Liver (tissue), 9 donors: ENCODE data around the gene MMP14. TPM values are rescaled to one million over a fixed set of nuclear protein-coding genes. Genes with fewer than 3 reads are reported as not detected.

Source experiments
- DNase-seq: peaks from one replicate; pipeline ENCODE4 v3.0.0-alpha.2; 2017; ENCODE audit warnings: low spot score
- H3K27ac ChIP-seq, 2 donors: one replicate each; pipeline ENCODE4 v1.7.0; 2013; ENCODE audit warnings: inconsistent platforms in 2 of 2, low read length in 2 of 2, control low read depth in 1 of 2, low read depth in 1 of 2, mild to moderate bottlenecking in 1 of 2
- H3K27me3 ChIP-seq, 4 donors: one replicate each; pipeline versions ENCODE4 v1.6.1 to v1.7.0; 2013; ENCODE audit warnings: low read length in 3 of 4, inconsistent platforms in 1 of 4, mild to moderate bottlenecking in 1 of 4, moderate library complexity in 1 of 4; ENCODE audit not compliant: control insufficient read depth in 4 of 4, insufficient read depth in 4 of 4
- H3K36me3 ChIP-seq, 4 donors: one replicate each; pipeline versions ENCODE4 v1.6.1 to v1.7.0; 2013; ENCODE audit warnings: low read length in 3 of 4, mild to moderate bottlenecking in 3 of 4, low read depth in 1 of 4, moderate library complexity in 1 of 4; ENCODE audit not compliant: control insufficient read depth in 4 of 4, insufficient read depth in 3 of 4
- H3K4me1 ChIP-seq, 4 donors: one replicate each; pipeline versions ENCODE4 v1.6.1 to v1.7.0; 2013; ENCODE audit warnings: low read length in 3 of 4, mild to moderate bottlenecking in 3 of 4, moderate library complexity in 1 of 4; ENCODE audit not compliant: control insufficient read depth in 4 of 4, insufficient read depth in 4 of 4
- H3K4me3 ChIP-seq, 3 donors: one replicate each; pipeline versions ENCODE4 v1.6.1 to v1.7.0; 2013; ENCODE audit warnings: low read length in 3 of 3, control low read depth in 1 of 3, low read depth in 1 of 3, mild to moderate bottlenecking in 1 of 3
- H3K9ac ChIP-seq, 2 donors: one replicate each; pipeline ENCODE4 v1.7.0; 2013; ENCODE audit warnings: low read length in 2 of 2, mild to moderate bottlenecking in 2 of 2, moderate library complexity in 2 of 2, control low read depth in 1 of 2, low read depth in 1 of 2
- H3K9me3 ChIP-seq, 4 donors: one replicate each; pipeline versions ENCODE4 v1.6.1 to v1.7.0; 2013; ENCODE audit warnings: low read length in 3 of 4; ENCODE audit not compliant: control insufficient read depth in 4 of 4
- EGR1 ChIP-seq, 2 donors: IDR thresholded peaks; 2 replicates each; pipeline ENCODE4 v1.6.1; 2016 to 2018; ENCODE audit warnings: antibody characterized with exemption in 2 of 2, low read depth in 2 of 2
- FOXA1 ChIP-seq: IDR thresholded peaks from 2 replicates; pipeline ENCODE4 v1.6.1; 2016; ENCODE audit warnings: antibody characterized with exemption
- FOXA2 ChIP-seq: IDR thresholded peaks from 2 replicates; pipeline ENCODE4 v1.6.1; 2016; ENCODE audit warnings: antibody characterized with exemption
- GABPA ChIP-seq, 2 donors: IDR thresholded peaks in 1 of 2; conservative IDR thresholded peaks in 1 of 2; 2 replicates each; pipeline ENCODE4 v1.6.1; 2016; ENCODE audit warnings: antibody characterized with exemption in 2 of 2, mild to moderate bottlenecking in 1 of 2, moderate library complexity in 1 of 2
- HNF4A ChIP-seq, 2 donors: conservative IDR thresholded peaks; 2 replicates each; pipeline ENCODE4 v1.6.1; 2016; ENCODE audit warnings: antibody characterized with exemption in 2 of 2, mild to moderate bottlenecking in 2 of 2
- HNF4G ChIP-seq: IDR thresholded peaks from 2 replicates; pipeline ENCODE4 v1.6.1; 2016; ENCODE audit warnings: antibody characterized with exemption
- JUND ChIP-seq, 2 donors: IDR thresholded peaks; 2 replicates each; pipeline ENCODE4 v1.6.1; 2016; ENCODE audit warnings: antibody characterized with exemption in 2 of 2
- NR2F2 ChIP-seq: IDR thresholded peaks from 2 replicates; pipeline ENCODE4 v1.6.1; 2016; ENCODE audit warnings: antibody characterized with exemption
- RAD21 ChIP-seq, 2 donors: IDR thresholded peaks; 2 replicates each; pipeline ENCODE4 v1.6.1; 2016; ENCODE audit warnings: antibody characterized with exemption in 2 of 2, mild to moderate bottlenecking in 2 of 2
- RXRA ChIP-seq, 2 donors: IDR thresholded peaks; 2 replicates each; pipeline ENCODE4 v1.6.1; 2017 to 2018; ENCODE audit warnings: antibody characterized with exemption in 2 of 2, mild to moderate bottlenecking in 1 of 2
- SP1 ChIP-seq: IDR thresholded peaks from 2 replicates; pipeline ENCODE4 v1.6.1; 2018; ENCODE audit warnings: antibody characterized with exemption, mild to moderate bottlenecking
- TAF1 ChIP-seq: conservative IDR thresholded peaks from 2 replicates; pipeline ENCODE4 v1.6.1; 2016; ENCODE audit warnings: antibody characterized with exemption, mild to moderate bottlenecking
- YY1 ChIP-seq: IDR thresholded peaks from 2 replicates; pipeline ENCODE4 v1.6.1; 2016; ENCODE audit warnings: antibody characterized with exemption, mild to moderate bottlenecking
- WGBS: extraction: QIAGEN DNeasy Blood & Tissue Kit; methylation state at CpG from one replicate; pipeline ENCODE4 v1.1.7; 2013; 5-methylcytosine and 5-hydroxymethylcytosine counted together
- polyA plus RNA-seq, 2 donors: library from polyadenylated mRNA; stranded (reverse) in 1 of 2; unstranded in 1 of 2; fragments of 200-250 nt in 1 of 2; fragments of >200 nt in 1 of 2; fragmentation: Nextera tagmentation in 1 of 2; extraction: Ambion mirVana in 1 of 2; gene quantifications; one replicate each; pipeline versions ENCODE4 v1.2.1 to v1.2.3, GENCODE V29; 2013 to 2015
- total RNA-seq, 2 donors: library from RNA; depleted of rRNA; stranded (reverse); fragments of >200 nt; gene quantifications; one replicate each; pipeline ENCODE4 v1.2.3, GENCODE V29; 2014
- TF ChIP-seq, protein P1 (sequence below): fragments of 150-350 bp; IDR thresholded peaks from 2 replicates; pipeline ENCODE4 v1.5.1; 2017; ENCODE audit warnings: improper control_type of control experiment, low read depth, low read length; ENCODE audit not compliant: missing input control
- TF ChIP-seq, protein P2 (sequence below): IDR thresholded peaks from 2 replicates; pipeline ENCODE4 v1.6.1; 2016; ENCODE audit warnings: antibody characterized with exemption, mild to moderate bottlenecking
- TF ChIP-seq, protein P3 (sequence below): IDR thresholded peaks from 2 replicates; pipeline ENCODE4 v1.6.1; 2016; ENCODE audit warnings: antibody characterized with exemption
- TF ChIP-seq, protein P4 (sequence below): IDR thresholded peaks from 2 replicates; pipeline ENCODE4 v1.6.1; 2016; ENCODE audit warnings: antibody characterized with exemption
- TF ChIP-seq, protein P5 (sequence below): IDR thresholded peaks from 2 replicates; pipeline ENCODE4 v1.6.1; 2016; ENCODE audit warnings: antibody characterized with exemption
- donor health status: healthy.
- donor health status: healthy.
- donor health status: healthy.
- donor health status: healthy.
- donor health status: healthy.

The MMP14 gene
- total and polyA plus RNA-seq, 4 donors: 0.86 to 10.6 (median 8.0) TPM

DNA sequence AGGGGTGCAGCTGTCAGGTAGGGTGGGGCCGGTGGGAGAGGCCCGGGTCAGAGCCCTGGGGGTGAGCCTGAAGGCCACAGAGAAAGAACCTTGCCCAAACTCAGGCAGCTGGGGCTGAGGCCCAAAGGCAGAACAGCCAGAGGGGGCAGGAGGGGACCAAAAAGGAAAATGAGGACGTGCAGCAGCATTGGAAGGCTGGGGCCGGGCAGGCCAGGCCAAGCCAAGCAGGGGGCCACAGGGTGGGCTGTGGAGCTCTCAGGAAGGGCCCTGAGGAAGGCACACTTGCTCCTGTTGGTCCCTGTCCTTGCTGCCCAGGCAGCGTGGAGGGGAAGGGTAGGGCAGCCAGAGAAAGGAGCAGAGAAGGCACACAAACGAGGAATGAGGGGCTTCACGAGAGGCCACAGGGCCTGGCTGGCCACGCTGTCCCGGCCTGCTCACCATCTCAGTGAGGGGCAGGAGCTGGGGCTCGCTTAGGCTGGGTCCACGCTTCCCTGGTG, 10.5 kb downstream of the MMP14 start:
- TF ChIP-seq, protein P1, sequence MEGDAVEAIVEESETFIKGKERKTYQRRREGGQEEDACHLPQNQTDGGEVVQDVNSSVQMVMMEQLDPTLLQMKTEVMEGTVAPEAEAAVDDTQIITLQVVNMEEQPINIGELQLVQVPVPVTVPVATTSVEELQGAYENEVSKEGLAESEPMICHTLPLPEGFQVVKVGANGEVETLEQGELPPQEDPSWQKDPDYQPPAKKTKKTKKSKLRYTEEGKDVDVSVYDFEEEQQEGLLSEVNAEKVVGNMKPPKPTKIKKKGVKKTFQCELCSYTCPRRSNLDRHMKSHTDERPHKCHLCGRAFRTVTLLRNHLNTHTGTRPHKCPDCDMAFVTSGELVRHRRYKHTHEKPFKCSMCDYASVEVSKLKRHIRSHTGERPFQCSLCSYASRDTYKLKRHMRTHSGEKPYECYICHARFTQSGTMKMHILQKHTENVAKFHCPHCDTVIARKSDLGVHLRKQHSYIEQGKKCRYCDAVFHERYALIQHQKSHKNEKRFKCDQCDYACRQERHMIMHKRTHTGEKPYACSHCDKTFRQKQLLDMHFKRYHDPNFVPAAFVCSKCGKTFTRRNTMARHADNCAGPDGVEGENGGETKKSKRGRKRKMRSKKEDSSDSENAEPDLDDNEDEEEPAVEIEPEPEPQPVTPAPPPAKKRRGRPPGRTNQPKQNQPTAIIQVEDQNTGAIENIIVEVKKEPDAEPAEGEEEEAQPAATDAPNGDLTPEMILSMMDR: no peak
- TF ChIP-seq NR2F2 (no peak), YY1 (no peak), HNF4A (conservative IDR thresholded peaks at IDR 0.05) (no peak), FOXA1 (no peak), GABPA (IDR thresholded peaks at IDR 0.05 in 1 of 2, conservative IDR thresholded peaks at IDR 0.05 in 1 of 2) (no peak), SP1 (no peak), RAD21 (IDR thresholded peaks at IDR 0.05) (no peak), JUND (IDR thresholded peaks at IDR 0.05) (no peak), EGR1 (IDR thresholded peaks at IDR 0.05; ENCODE audit: low read depth in 2 of 2) (no peak), FOXA2 (no peak), RXRA (IDR thresholded peaks at IDR 0.05) (no peak), TAF1 (no peak), HNF4G (no peak)
- TF ChIP-seq, protein P2, sequence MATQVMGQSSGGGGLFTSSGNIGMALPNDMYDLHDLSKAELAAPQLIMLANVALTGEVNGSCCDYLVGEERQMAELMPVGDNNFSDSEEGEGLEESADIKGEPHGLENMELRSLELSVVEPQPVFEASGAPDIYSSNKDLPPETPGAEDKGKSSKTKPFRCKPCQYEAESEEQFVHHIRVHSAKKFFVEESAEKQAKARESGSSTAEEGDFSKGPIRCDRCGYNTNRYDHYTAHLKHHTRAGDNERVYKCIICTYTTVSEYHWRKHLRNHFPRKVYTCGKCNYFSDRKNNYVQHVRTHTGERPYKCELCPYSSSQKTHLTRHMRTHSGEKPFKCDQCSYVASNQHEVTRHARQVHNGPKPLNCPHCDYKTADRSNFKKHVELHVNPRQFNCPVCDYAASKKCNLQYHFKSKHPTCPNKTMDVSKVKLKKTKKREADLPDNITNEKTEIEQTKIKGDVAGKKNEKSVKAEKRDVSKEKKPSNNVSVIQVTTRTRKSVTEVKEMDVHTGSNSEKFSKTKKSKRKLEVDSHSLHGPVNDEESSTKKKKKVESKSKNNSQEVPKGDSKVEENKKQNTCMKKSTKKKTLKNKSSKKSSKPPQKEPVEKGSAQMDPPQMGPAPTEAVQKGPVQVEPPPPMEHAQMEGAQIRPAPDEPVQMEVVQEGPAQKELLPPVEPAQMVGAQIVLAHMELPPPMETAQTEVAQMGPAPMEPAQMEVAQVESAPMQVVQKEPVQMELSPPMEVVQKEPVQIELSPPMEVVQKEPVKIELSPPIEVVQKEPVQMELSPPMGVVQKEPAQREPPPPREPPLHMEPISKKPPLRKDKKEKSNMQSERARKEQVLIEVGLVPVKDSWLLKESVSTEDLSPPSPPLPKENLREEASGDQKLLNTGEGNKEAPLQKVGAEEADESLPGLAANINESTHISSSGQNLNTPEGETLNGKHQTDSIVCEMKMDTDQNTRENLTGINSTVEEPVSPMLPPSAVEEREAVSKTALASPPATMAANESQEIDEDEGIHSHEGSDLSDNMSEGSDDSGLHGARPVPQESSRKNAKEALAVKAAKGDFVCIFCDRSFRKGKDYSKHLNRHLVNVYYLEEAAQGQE: no peak
- TF ChIP-seq, protein P3, sequence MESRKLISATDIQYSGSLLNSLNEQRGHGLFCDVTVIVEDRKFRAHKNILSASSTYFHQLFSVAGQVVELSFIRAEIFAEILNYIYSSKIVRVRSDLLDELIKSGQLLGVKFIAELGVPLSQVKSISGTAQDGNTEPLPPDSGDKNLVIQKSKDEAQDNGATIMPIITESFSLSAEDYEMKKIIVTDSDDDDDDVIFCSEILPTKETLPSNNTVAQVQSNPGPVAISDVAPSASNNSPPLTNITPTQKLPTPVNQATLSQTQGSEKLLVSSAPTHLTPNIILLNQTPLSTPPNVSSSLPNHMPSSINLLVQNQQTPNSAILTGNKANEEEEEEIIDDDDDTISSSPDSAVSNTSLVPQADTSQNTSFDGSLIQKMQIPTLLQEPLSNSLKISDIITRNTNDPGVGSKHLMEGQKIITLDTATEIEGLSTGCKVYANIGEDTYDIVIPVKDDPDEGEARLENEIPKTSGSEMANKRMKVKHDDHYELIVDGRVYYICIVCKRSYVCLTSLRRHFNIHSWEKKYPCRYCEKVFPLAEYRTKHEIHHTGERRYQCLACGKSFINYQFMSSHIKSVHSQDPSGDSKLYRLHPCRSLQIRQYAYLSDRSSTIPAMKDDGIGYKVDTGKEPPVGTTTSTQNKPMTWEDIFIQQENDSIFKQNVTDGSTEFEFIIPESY: no peak
- TF ChIP-seq, protein P4, sequence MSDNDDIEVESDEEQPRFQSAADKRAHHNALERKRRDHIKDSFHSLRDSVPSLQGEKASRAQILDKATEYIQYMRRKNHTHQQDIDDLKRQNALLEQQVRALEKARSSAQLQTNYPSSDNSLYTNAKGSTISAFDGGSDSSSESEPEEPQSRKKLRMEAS: no peak
- TF ChIP-seq, protein P5, sequence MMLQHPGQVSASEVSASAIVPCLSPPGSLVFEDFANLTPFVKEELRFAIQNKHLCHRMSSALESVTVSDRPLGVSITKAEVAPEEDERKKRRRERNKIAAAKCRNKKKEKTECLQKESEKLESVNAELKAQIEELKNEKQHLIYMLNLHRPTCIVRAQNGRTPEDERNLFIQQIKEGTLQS: no peak
- WGBS: 91% methylated on average over 11 of the region's 11 CpGs
- Histone ChIP-seq H3K36me3 (peaks cover 2 to 12% (median 4%) of the 10 kb centered on the region in 4 donors), H3K27ac (no peak overlapping the region), H3K9ac (no peak overlapping the region), H3K4me1 (peaks cover 0 to 5% (median 3%) of the 10 kb centered on the region in 4 donors), H3K9me3 (no peaks in the 10 kb centered on the region), H3K27me3 (no peaks in the 10 kb centered on the region), H3K4me3 (no peak overlapping the region)
- DNase-seq: no peak
